Activated CD4-positive, alpha-beta memory T cell treated with anti-CD3 and anti-CD28 coated beads for 36 hours (primary cell): ENCODE data around the gene CCDC117. TPM values are rescaled to one million over a fixed set of nuclear protein-coding genes. Genes with fewer than 3 reads are reported as not detected.
"Not testable (repeated sequence)": the region's sequence is repeated elsewhere in the genome, so short reads cannot be mapped to it uniquely, and the experiment has no call there.

Experiments
- CTCF ChIA-PET: fragments of 350-600 bp; sonication (Branson Sonifier 250); formaldehyde crosslinking; loops from one replicate; lab custom pipeline; 2021; ENCODE audit warnings: antibody characterized with exemption, inconsistent platforms; lab: Charles Lee
- POLR2A ChIA-PET: fragments of 350-600 bp; sonication (Branson Sonifier 250); formaldehyde crosslinking; loops from one replicate; lab custom pipeline; 2021; ENCODE audit warnings: antibody characterized with exemption; lab: Charles Lee
- DNase-seq: peaks from one replicate; pipeline ENCODE4 v3.0.0-alpha.2; 2020
- H3K27ac Mint-ChIP-seq: one replicate; pipeline ENCODE4 v1.8.0; 2021; ENCODE audit warnings: mixed read lengths
- H3K27me3 Mint-ChIP-seq: one replicate; pipeline ENCODE4 v1.8.0; 2021; ENCODE audit warnings: mixed read lengths
- H3K36me3 Mint-ChIP-seq: one replicate; pipeline ENCODE4 v1.8.0; 2021; ENCODE audit warnings: mixed read lengths
- H3K4me1 Mint-ChIP-seq: one replicate; pipeline ENCODE4 v1.8.0; 2021; ENCODE audit warnings: low read depth, mixed read lengths
- H3K4me3 Mint-ChIP-seq: one replicate; pipeline ENCODE4 v1.8.0; 2021; ENCODE audit warnings: mild to moderate bottlenecking, mixed read lengths
- H3K9me3 Mint-ChIP-seq: one replicate; pipeline ENCODE4 v1.8.0; 2021; ENCODE audit warnings: mixed read lengths
- intact Hi-C: fragments of 100-400 bp; cut with micrococcal nuclease; formaldehyde crosslinking; loops from one replicate; pipeline ENCODE4 v1.15.1; 2023
- total RNA-seq, 2 experiments: library from RNA; stranded (reverse); gene quantifications; one replicate each; pipeline ENCODE4 v1.2.3, GENCODE V29; 2021

The CCDC117 gene
- total RNA-seq, 2 experiments from 2014 or later = 27.7 to 31.6 TPM

DNA sequence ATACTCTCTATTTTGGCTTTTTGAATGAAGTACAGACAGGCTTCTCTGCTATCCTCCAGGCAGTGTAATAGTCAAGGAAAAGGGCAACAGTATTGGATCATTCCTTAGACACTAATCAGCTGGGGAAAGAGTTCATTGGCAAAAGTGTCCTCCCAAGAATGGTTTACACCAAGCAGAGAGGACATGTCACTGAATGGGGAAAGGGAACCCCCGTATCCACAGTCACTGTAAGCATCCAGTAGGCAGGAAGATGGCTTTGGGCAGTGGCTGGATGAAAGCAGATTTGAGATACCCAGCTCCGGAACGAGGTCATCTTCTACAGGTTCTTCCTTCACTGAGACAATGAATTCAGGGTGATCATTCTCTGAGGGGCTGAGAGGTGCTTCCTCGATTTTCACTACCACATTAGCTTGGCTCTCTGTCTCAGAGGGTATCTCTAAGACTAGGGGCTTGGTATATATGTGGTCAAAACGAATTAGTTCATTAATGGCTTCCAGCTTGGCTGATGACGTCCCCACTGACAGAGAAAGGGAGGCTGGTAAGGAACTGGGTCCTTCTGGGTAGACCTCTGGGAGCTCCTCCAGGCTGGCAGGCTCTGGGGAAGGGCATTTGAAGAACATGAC, 22.7 kb downstream of the CCDC117 start:
- peak overlapping the region; percentile 1 for H3K4me3 Mint-ChIP-seq
- no peaks in the 10 kb centered on the region for H3K9me3 Mint-ChIP-seq
- ChIA-PET CTCF (interaction anchor here (0.5 to 1.9 kb wide), 5 partner anchors 9 to 246 kb away, joined by 3 to 4 read pairs (median 4); no protein-coding TSS in a partner anchor), POLR2A (interaction anchor here (0.6 to 2.9 kb wide), 3 partner anchors 8 to 91 kb away, joined by 3 to 13 read pairs (median 5); partner anchors contain the start of gene CCDC117)
- intact Hi-C loops = no loop called here
- H3K36me3 Mint-ChIP-seq = peaks cover 61% of the 10 kb centered on the region
- DNase-seq = no peak
- H3K27me3 Mint-ChIP-seq = no peaks in the 10 kb centered on the region
- H3K4me1 Mint-ChIP-seq = peaks cover 67% of the 10 kb centered on the region
- H3K27ac Mint-ChIP-seq = no peak overlapping the region

DNA sequence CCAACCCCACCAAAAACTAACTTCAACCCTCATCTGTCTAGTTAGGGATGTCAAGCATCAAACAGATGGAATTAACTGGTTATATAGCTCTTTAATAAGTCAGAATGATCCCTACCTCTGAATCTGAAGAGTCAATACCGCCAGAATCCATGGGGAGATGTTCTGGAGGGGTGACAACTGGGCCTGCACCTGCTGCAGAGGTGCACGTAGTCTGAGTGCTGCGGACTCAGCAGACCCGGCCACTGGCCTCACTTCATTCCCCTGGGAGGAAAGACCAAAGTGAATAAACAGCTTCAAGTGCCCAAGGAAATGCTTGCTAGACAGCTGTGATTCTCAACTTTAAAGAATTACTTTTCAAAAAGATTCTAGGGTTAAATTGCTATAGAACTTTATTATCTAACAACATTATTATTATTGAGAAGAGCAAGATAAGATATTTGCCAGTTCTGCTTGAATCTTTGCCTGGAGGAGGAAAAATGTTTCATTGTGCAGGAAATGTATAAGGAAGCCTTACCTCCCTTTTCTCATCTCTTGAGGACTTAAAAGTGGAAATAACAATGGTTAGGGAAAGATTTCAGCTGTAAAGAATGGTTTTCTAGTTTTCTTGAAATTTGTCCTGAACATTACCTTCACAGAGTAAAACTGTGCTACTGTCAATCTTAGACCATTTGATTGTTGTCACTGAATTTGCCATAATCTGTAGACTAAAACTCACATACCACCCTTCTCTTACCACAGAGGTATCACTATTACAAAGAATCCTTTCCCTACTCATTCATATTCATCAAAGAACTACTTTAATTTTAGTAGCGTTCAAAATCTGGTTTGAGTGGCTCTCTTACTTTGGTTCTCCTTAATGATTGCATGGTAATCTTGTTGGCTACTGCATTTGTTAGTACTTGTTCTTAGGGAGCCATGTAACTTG, 23.7 kb downstream of the CCDC117 start:
- no peaks in the 10 kb centered on the region for H3K9me3 Mint-ChIP-seq
- intact Hi-C loops = no loop called here
- ChIA-PET CTCF (interaction anchor here (1.5 kb wide), 1 partner anchor 32 kb away, joined by 5 read pairs; no protein-coding TSS in a partner anchor), POLR2A (interaction anchor here (1.6 to 2.9 kb wide), 2 partner anchors 9 to 23 kb away, joined by 5 to 13 read pairs; partner anchors contain the start of gene CCDC117)
- peaks cover 65% of the 10 kb centered on the region for H3K36me3 Mint-ChIP-seq
- peak overlapping the region; percentile 47 for H3K4me3 Mint-ChIP-seq
- H3K4me1 Mint-ChIP-seq = peaks cover 62% of the 10 kb centered on the region
- H3K27ac Mint-ChIP-seq = peak overlapping the region; percentile 75
- no peaks in the 10 kb centered on the region for H3K27me3 Mint-ChIP-seq
- no peak for DNase-seq

DNA sequence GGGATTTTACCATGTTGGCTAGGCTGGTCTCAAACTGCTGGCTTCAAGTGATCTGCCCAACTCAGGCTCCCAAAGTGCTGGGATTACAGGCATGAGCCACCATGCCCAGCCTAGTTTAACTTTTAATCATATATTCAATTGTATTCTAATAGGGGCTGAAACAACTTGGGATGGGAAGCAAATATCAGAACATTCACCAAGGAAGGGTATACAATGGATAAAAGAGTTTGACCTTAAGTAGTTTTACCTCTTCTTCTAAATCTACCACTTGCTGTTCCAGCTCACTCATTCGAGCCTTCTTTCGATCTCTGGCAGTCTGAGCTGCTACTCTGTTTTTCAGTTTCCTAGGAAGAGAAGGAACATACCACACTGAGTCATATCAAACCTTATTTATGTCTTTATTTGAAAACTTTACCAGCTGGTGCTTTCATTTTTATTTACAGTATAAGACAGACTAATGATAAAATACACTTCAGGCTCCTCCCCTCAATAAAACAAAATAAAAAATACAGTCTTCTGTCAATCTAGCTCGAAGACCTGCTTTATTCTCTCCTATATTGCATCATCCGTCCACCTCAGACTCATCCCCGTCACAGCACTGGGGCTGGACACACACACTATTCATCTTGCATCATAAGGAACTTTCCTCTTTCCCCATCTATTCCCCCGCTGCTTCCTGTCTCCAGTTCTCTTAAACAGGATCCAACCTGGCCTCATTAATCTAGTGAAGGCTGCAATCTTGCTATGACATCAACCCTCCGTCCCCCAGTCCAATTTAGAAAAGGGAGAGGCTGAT, 26.5 kb downstream of the CCDC117 start:
- H3K27me3 Mint-ChIP-seq = no peaks in the 10 kb centered on the region
- peak overlapping the region; percentile 94 for H3K4me3 Mint-ChIP-seq
- ChIA-PET POLR2A (interaction anchor here (0.7 to 4.1 kb wide), 10 partner anchors 9 to 880 kb away, joined by 3 to 70 read pairs (median 7); partner anchors contain the start of genes CCDC117, CHEK2, HSCB and PITPNB), CTCF (interaction anchor here (0.8 to 6.5 kb wide), 7 partner anchors 8 to 444 kb away, joined by 3 to 41 read pairs (median 6); partner anchors contain the start of gene CCDC117)
- H3K9me3 Mint-ChIP-seq = no peaks in the 10 kb centered on the region
- H3K36me3 Mint-ChIP-seq = peaks cover 58% of the 10 kb centered on the region
- peaks cover 57% of the 10 kb centered on the region for H3K4me1 Mint-ChIP-seq
- DNase-seq = peak; percentile 58
- H3K27ac Mint-ChIP-seq = peak overlapping the region; percentile 96
- intact Hi-C loops = loop anchor here (1.0 kb wide), 5 partner anchors 12 to 110 kb away; partner anchors contain the start of genes HSCB and ZNRF3

DNA sequence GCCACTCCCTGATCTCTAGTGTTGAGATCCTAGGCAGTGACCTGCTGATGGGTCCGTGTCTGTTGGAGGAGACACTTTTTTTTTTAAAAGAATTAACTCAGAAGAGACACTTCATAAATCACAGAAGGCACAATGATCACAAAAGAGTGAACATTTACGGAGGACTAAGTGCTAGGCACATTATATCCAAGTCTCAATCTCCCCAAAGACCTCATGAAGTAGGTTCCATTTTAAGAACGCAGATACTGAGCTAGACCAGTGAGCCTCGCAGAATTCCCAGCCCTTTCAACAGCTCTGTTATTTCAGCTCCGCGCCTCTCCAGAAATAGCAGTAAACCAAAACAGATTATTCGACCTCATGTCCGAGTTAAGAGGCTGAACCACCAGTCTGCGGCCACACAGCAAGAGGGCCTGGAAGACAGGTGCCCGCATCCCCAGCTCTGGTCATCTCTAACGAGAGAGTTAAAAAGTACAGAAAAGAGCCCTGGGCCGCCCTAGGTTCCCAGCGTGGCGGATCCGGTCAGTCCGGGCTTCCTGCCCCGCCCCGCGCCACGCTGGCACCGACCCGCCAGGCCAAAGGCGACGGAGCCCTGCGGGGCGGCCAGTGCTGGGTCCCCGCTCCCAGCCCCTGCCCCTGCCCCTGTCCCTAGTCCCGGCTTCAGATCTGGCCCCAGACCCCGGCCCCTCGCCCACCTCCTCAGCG, 27.3 kb downstream of the CCDC117 start:
- POLR2A ChIA-PET = interaction anchor here (0.7 to 4.1 kb wide), 14 partner anchors 8 to 881 kb away, joined by 3 to 70 read pairs (median 6); partner anchors contain the start of genes CCDC117, CHEK2, EWSR1 and HSCB
- Mint-ChIP-seq H3K27ac (peak overlapping the region; percentile 96), H3K4me3 (peak overlapping the region; percentile 94), H3K9me3 (no peaks in the 10 kb centered on the region), H3K36me3 (peaks cover 52% of the 10 kb centered on the region), H3K27me3 (no peaks in the 10 kb centered on the region), H3K4me1 (peaks cover 51% of the 10 kb centered on the region)
- CTCF ChIA-PET = interaction anchor here (1.0 to 6.5 kb wide), 7 partner anchors 9 to 443 kb away, joined by 3 to 41 read pairs (median 6); partner anchors contain the start of gene CCDC117
- intact Hi-C loops = loop anchor here (1.0 kb wide), 5 partner anchors 12 to 110 kb away; partner anchors contain the start of genes HSCB and ZNRF3
- peak; percentile 52 for DNase-seq

DNA sequence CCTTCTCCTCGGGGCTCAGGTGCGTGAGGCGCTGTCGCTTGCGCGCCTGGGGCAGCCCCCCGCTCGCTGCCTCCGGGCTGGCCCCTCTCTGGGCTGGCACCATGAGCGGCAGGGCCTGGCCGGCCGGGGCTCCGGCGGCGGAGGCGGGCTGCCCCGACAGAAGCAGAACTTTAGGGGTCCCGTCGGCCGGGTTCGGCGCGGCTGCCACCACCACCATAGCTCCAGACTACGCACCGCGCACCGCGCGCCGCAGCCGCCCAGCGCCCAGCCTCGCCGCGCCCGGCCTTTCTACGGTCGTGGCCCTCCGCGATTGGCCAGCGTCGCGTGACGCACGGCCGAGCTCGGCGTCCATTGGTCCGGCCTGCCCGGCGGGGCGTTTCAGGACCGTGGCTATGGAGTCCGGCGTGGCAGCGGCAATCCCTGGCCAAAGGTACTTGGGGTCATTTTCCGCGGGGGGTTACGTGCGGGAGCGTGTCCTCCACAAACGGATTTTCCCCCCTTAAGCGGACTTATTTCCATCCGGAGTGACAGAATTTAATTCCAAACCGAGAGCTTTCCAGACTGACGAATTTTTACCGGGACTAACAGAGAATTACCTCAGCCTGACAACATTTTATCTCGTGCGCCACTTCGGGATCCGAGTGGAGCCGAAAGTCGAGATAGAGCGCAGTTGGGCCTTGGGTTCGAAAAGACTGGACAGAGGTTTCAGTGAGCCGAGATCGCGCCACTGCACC, 28.0 kb downstream of the CCDC117 start, which contains the start of gene XBP1:
TSS of gene XBP1 (minus strand) at position 262 of the 734 bp plus-strand sequence.
- Mint-ChIP-seq H3K4me1 (peaks cover 46% of the 10 kb centered on the region), H3K4me3 (peak within 1 kb of the TSS; percentile 94), H3K9me3 (no peaks in the 10 kb centered on the region), H3K27ac (peak within 1 kb of the TSS; percentile 96), H3K27me3 (no peaks in the 10 kb centered on the region), H3K36me3 (peaks cover 46% of the 10 kb centered on the region)
- POLR2A ChIA-PET = interaction anchor here (0.7 to 4.1 kb wide), 14 partner anchors 8 to 881 kb away, joined by 3 to 70 read pairs (median 5); partner anchors contain the start of genes CCDC117, CHEK2, EWSR1 and HSCB
- intact Hi-C loops = no loop called here
- CTCF ChIA-PET = interaction anchor here (0.6 to 6.5 kb wide), 6 partner anchors 12 to 443 kb away, joined by 3 to 41 read pairs (median 18); partner anchors contain the start of gene CCDC117
- peak; percentile 92 for DNase-seq

DNA sequence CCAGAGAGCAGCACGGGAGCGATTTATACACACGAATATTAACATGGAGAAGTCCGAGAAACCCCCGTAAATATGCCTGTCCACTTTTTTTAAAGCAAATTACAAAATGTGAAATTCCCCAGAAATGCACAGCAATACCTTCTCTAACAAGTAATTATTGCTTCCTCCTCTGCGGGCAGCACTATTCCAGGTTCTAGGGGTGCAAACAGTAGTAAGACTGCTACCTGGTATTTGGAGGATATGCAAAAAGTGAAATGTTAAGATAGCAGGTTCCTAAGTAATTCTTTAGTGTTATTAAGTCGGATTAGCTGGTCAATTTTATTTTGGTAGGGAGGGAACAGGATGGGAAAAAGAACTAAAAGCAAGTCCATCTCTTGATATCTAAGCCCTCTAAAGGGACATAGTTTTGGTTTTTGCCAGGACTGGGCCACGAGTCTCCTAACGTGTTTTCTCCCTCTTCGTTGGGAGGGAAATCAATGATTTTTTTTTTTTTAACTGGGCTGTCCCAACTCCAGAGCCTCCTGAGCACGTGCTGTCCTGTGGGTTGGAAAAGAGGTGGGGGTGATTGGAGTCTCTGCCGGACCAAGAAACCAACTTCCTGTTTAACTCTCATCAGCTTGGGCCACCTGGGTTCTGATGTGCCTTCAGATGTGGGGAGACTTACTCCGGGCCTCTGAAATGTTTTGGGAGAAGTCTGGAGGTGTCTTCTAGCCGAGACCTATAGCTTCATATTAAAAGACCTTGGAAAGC, 29.5 kb downstream of the CCDC117 start:
- ChIA-PET CTCF (interaction anchor here (0.6 to 6.5 kb wide), 5 partner anchors 10 to 1034 kb away, joined by 3 to 41 read pairs (median 4); no protein-coding TSS in a partner anchor), POLR2A (interaction anchor here (0.6 to 4.1 kb wide), 5 partner anchors 10 to 376 kb away, joined by 4 to 70 read pairs (median 21); partner anchors contain the start of genes CCDC117, CHEK2 and HSCB)
- Mint-ChIP-seq H3K4me3 (peak overlapping the region; percentile 75), H3K36me3 (peaks cover 32% of the 10 kb centered on the region), H3K9me3 (no peaks in the 10 kb centered on the region), H3K27me3 (no peaks in the 10 kb centered on the region), H3K4me1 (peaks cover 34% of the 10 kb centered on the region), H3K27ac (peak overlapping the region; percentile 80)
- no peak for DNase-seq
- intact Hi-C loops = loop anchor here (1.0 kb wide), 1 partner anchor 10 kb away; no protein-coding TSS in a partner anchor

DNA sequence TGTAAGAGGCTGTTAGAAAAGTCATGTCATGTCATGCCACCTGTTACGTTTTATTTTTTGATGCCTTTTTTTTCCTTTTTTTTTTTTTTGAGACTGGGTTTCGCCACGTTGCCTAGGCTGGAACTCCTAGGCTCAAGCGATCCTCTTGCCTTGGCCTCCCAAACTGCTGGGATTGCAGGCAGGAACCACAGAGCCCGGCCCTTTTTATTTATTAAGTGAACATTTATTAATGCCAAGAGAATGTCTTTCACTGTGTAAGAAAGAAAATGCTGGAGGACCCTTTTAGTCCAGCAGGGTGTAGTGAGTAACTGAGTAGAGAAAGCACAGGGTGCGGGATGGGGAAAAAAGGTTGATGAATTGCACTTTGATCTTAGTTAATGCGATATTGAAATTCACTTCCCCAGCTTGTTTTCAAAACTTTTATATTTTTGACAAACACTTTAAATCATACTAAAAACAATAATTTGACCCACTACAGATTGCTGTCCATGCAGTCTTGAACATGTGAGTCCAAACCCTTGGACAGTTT, 30.2 kb downstream of the CCDC117 start:
- peak overlapping the region; percentile 75 for H3K4me3 Mint-ChIP-seq
- intact Hi-C loops = loop anchor here (1.0 kb wide), 1 partner anchor 10 kb away; no protein-coding TSS in a partner anchor
- peaks cover 29% of the 10 kb centered on the region for H3K4me1 Mint-ChIP-seq
- CTCF ChIA-PET = interaction anchor here (0.6 to 6.5 kb wide), 4 partner anchors 9 to 1034 kb away, joined by 3 to 41 read pairs (median 17); no protein-coding TSS in a partner anchor
- POLR2A ChIA-PET = interaction anchor here (1.0 to 4.1 kb wide), 4 partner anchors 9 to 61 kb away, joined by 4 to 70 read pairs (median 12); partner anchors contain the start of genes CCDC117, CHEK2 and HSCB
- no peaks in the 10 kb centered on the region for H3K9me3 Mint-ChIP-seq
- H3K36me3 Mint-ChIP-seq = peaks cover 26% of the 10 kb centered on the region
- no peaks in the 10 kb centered on the region for H3K27me3 Mint-ChIP-seq
- DNase-seq = no peak
- H3K27ac Mint-ChIP-seq = peak overlapping the region; percentile 80

DNA sequence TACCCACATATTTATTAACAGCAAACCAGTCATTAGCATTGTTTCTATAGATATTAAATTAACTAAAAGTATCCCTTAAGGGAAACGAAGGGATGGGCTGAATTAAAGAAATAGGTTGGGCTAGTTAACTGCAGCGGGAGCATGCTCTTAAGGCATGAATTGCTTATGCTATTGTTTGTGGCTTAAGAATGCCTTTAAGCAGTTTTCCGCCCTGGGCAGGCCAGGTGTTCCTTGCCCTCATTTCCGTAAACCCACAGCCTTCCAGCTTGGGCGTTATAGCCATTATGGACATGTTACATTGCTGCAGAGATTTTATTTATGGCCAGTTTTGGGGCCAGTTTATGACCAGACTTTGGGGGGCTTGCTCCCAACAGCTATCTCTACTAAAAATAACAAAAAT, 32.9 kb downstream of the CCDC117 start:
- DNase-seq, POLR2A ChIA-PET, H3K27me3 Mint-ChIP-seq, H3K9me3 Mint-ChIP-seq, intact Hi-C loops, H3K4me3 Mint-ChIP-seq, H3K27ac Mint-ChIP-seq: not testable (repeated sequence)
- CTCF ChIA-PET = interaction anchor here (0.7 kb wide), 1 partner anchor 121 kb away, joined by 4 read pairs; no protein-coding TSS in a partner anchor
- H3K4me1 Mint-ChIP-seq = peaks cover 37% of the 10 kb centered on the region
- H3K36me3 Mint-ChIP-seq = peaks cover 13% of the 10 kb centered on the region
